Measurements from ENCODE around the gene PGM2. TPM values are rescaled to one million over a fixed set of nuclear protein-coding genes. Genes with fewer than 3 reads are reported as not detected.
A peak's percentile ranks its signal among the peaks of the same experiment; 100 is the strongest.

PGM2 gene
- polyA plus RNA-seq, 2 donors: 21.0 to 57.3 TPM

GRCh38 chr4:37889849-37890800 is 63.6 kb downstream of the PGM2 start:
- peaks cover 0 to 8% of the 10 kb centered on the region in 2 donors for H3K4me1 ChIP-seq (ENCODE audit: control insufficient read depth in 2 of 2, insufficient read depth in 2 of 2, low read length in 1 of 2)

DNA sequence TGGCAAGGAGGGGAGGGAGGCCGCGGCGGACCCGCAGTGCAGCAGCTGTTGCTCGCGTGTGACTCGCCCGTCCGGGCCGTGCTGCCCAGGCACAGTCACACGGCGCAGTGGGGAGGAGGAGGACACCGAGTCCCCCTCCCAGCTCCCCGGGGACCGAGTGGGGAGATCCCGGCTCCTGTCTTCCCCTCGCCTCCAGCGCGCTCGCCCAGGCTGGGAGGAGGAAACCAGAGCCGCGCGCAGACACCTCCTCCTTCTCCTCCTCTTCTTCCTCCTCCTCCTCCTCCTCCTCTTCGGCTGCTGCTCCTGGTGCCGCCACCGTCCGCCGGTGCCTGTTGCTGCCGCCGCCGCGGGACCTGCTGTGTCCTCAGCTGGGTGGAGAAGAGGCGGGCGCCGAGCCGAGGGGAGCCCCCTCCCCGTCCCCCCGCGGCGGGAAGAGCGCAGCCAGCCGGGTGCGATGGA is 64.3 kb downstream of the PGM2 start, which contains the start of gene TBC1D1:
Gene TBC1D1, plus strand, starts transcription at position 284 of the 459 bp plus-strand sequence. CDS start 11,012 bp downstream, outside the sequence.
- Histone ChIP-seq H3K36me3 (ENCODE audit: control insufficient read depth in 2 of 2, insufficient read depth in 2 of 2, low read length in 1 of 2) (no peaks in the 10 kb centered on the region), H3K4me1 (ENCODE audit: control insufficient read depth in 2 of 2, insufficient read depth in 2 of 2, low read length in 1 of 2) (peaks cover 0 to 8% of the 10 kb centered on the region in 2 donors), H3K4me3 (ENCODE audit: low read depth in 1 of 2, low read length in 2 of 2) (peak within 1 kb of the TSS; percentile 74 to 81), H3K27me3 (ENCODE audit: control insufficient read depth in 1 of 2, insufficient read depth in 2 of 2, low read length in 2 of 2) (no peaks in the 10 kb centered on the region), H3K9me3 (ENCODE audit: control insufficient read depth in 2 of 2, insufficient read depth in 1 of 2, low read depth in 1 of 2, low read length in 1 of 2) (no peaks in the 10 kb centered on the region), H3K27ac (ENCODE audit: low read depth in 2 of 2, low read length in 1 of 2) (peak within 1 kb of the TSS; percentile 69 to 74)
- whole genome bisulfite sequencing, 2 donors: 0 to 1% methylated on average over 14 to 43 of the region's 43 CpGs

More at GRCh38 chr4:37889849-37890800, 63.6 kb downstream of the PGM2 start:
- Histone ChIP-seq H3K27ac (ENCODE audit: low read depth in 2 of 2, low read length in 1 of 2) (peak overlapping the region; percentile 69 to 74), H3K9me3 (ENCODE audit: control insufficient read depth in 2 of 2, insufficient read depth in 1 of 2, low read depth in 1 of 2, low read length in 1 of 2) (no peaks in the 10 kb centered on the region), H3K4me3 (ENCODE audit: low read depth in 1 of 2, low read length in 2 of 2) (peak overlapping the region; percentile 74 to 81), H3K27me3 (ENCODE audit: control insufficient read depth in 1 of 2, insufficient read depth in 2 of 2, low read length in 2 of 2) (no peaks in the 10 kb centered on the region), H3K36me3 (ENCODE audit: control insufficient read depth in 2 of 2, insufficient read depth in 2 of 2, low read length in 1 of 2) (no peaks in the 10 kb centered on the region)
- 13 to 14% methylated on average over 59 to 63 of the region's 63 CpGs for WGBS, 2 donors

- H3K27ac ChIP-seq (ENCODE audit: low read depth in 2 of 2, low read length in 1 of 2): peak overlapping the region; percentile 69 to 74
- WGBS, 2 donors: 0 to 1% methylated on average over 35 to 49 of the region's 49 CpGs
- no peaks in the 10 kb centered on the region for H3K27me3 ChIP-seq (ENCODE audit: control insufficient read depth in 1 of 2, insufficient read depth in 2 of 2, low read length in 2 of 2)
- H3K9me3 ChIP-seq (ENCODE audit: control insufficient read depth in 2 of 2, insufficient read depth in 1 of 2, low read depth in 1 of 2, low read length in 1 of 2): no peaks in the 10 kb centered on the region
- peak overlapping the region; percentile 74 to 81 for H3K4me3 ChIP-seq (ENCODE audit: low read depth in 1 of 2, low read length in 2 of 2)
- peaks cover 0 to 8% of the 10 kb centered on the region in 2 donors for H3K4me1 ChIP-seq (ENCODE audit: control insufficient read depth in 2 of 2, insufficient read depth in 2 of 2, low read length in 1 of 2)
- no peaks in the 10 kb centered on the region for H3K36me3 ChIP-seq (ENCODE audit: control insufficient read depth in 2 of 2, insufficient read depth in 2 of 2, low read length in 1 of 2)
Observed at GRCh38 chr4:37891260-37892159, 65.0 kb downstream of the PGM2 start.

DNA sequence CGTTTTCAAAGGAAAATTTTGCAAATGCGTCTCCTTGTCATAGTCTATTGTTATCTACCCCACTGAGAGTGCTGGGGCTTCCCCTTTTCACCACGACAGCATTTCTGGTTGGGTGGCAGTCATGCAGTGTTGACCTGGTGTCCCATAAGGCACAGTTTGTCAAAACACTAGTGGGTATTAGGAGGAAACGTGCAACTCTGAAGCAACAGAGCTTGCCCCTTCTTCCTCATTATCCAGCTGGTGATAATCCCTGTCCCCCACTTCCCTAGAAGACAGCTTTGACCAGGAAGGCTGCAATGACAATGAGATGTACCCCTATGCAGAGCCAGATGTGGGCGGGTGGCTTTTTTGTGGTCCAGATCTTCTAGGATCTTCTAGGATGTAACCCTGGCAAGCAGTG is 66.2 kb downstream of the PGM2 start:
- Histone ChIP-seq H3K4me1 (ENCODE audit: control insufficient read depth in 2 of 2, insufficient read depth in 2 of 2, low read length in 1 of 2) (peaks cover 0 to 8% of the 10 kb centered on the region in 2 donors), H3K9me3 (ENCODE audit: control insufficient read depth in 2 of 2, insufficient read depth in 1 of 2, low read depth in 1 of 2, low read length in 1 of 2) (no peaks in the 10 kb centered on the region), H3K36me3 (ENCODE audit: control insufficient read depth in 2 of 2, insufficient read depth in 2 of 2, low read length in 1 of 2) (no peaks in the 10 kb centered on the region), H3K27me3 (ENCODE audit: control insufficient read depth in 1 of 2, insufficient read depth in 2 of 2, low read length in 2 of 2) (no peaks in the 10 kb centered on the region), H3K27ac (ENCODE audit: low read depth in 2 of 2, low read length in 1 of 2) (peak overlapping the region in 1 of 2 donors; percentile 50), H3K4me3 (ENCODE audit: low read depth in 1 of 2, low read length in 2 of 2) (no peak overlapping the region)
- WGBS, 2 donors: 62 to 68% methylated on average over 5 of the region's 5 CpGs

- no peak overlapping the region for H3K4me3 ChIP-seq (ENCODE audit: low read depth in 1 of 2, low read length in 2 of 2)
- H3K27ac ChIP-seq (ENCODE audit: low read depth in 2 of 2, low read length in 1 of 2): peak overlapping the region in 1 of 2 donors; percentile 50
- H3K9me3 ChIP-seq (ENCODE audit: control insufficient read depth in 2 of 2, insufficient read depth in 1 of 2, low read depth in 1 of 2, low read length in 1 of 2): no peaks in the 10 kb centered on the region
- WGBS, 2 donors: 77 to 86% methylated on average over 3 of the region's 3 CpGs
- peaks cover 0 to 8% of the 10 kb centered on the region in 2 donors for H3K4me1 ChIP-seq (ENCODE audit: control insufficient read depth in 2 of 2, insufficient read depth in 2 of 2, low read length in 1 of 2)
- H3K27me3 ChIP-seq (ENCODE audit: control insufficient read depth in 1 of 2, insufficient read depth in 2 of 2, low read length in 2 of 2): no peaks in the 10 kb centered on the region
- no peaks in the 10 kb centered on the region for H3K36me3 ChIP-seq (ENCODE audit: control insufficient read depth in 2 of 2, insufficient read depth in 2 of 2, low read length in 1 of 2)
Observed at GRCh38 chr4:37893164-37893563, 66.7 kb downstream of the PGM2 start.

DNA sequence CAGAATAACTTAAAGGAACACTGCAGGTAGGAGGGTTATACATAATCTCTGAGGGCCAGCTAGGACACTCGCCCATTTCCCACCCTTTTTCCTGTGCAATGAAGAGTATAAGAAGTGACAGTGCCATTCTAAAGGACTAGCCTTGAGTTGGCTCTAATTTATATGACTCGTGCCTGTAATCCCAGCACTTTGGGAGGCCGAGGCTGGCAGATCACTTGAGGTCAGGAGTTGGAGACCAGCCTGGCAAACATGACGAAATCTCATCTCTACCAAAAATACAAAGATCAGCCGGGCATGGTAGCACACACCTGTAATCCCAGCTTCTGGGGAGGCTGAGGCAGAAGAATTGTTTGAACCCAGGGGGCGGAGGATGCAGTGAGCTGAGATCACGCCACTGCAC is 68.8 kb downstream of the PGM2 start:
- WGBS, 2 donors: 84 to 88% methylated on average over 7 of the region's 7 CpGs
- peaks cover 0 to 3% of the 10 kb centered on the region in 2 donors for H3K4me1 ChIP-seq (ENCODE audit: control insufficient read depth in 2 of 2, insufficient read depth in 2 of 2, low read length in 1 of 2)
- no peaks in the 10 kb centered on the region for H3K9me3 ChIP-seq (ENCODE audit: control insufficient read depth in 2 of 2, insufficient read depth in 1 of 2, low read depth in 1 of 2, low read length in 1 of 2)
- H3K27me3 ChIP-seq (ENCODE audit: control insufficient read depth in 1 of 2, insufficient read depth in 2 of 2, low read length in 2 of 2): no peaks in the 10 kb centered on the region
- H3K36me3 ChIP-seq (ENCODE audit: control insufficient read depth in 2 of 2, insufficient read depth in 2 of 2, low read length in 1 of 2): no peaks in the 10 kb centered on the region
- H3K27ac ChIP-seq (ENCODE audit: low read depth in 2 of 2, low read length in 1 of 2): no peak overlapping the region
- H3K4me3 ChIP-seq (ENCODE audit: low read depth in 1 of 2, low read length in 2 of 2): no peak overlapping the region

GRCh38 chr4:37896206-37896860 is 69.8 kb downstream of the PGM2 start:
- Histone ChIP-seq H3K27ac (ENCODE audit: low read depth in 2 of 2, low read length in 1 of 2) (no peak overlapping the region), H3K4me1 (ENCODE audit: control insufficient read depth in 2 of 2, insufficient read depth in 2 of 2, low read length in 1 of 2) (no peaks in the 10 kb centered on the region)

GRCh38 chr4:37902212-37902611 is 75.7 kb downstream of the PGM2 start:
- Histone ChIP-seq H3K27me3 (ENCODE audit: control insufficient read depth in 1 of 2, insufficient read depth in 2 of 2, low read length in 2 of 2) (no peaks in the 10 kb centered on the region), H3K27ac (ENCODE audit: low read depth in 2 of 2, low read length in 1 of 2) (no peak overlapping the region), H3K36me3 (ENCODE audit: control insufficient read depth in 2 of 2, insufficient read depth in 2 of 2, low read length in 1 of 2) (no peaks in the 10 kb centered on the region), H3K4me1 (ENCODE audit: control insufficient read depth in 2 of 2, insufficient read depth in 2 of 2, low read length in 1 of 2) (no peaks in the 10 kb centered on the region), H3K9me3 (ENCODE audit: control insufficient read depth in 2 of 2, insufficient read depth in 1 of 2, low read depth in 1 of 2, low read length in 1 of 2) (no peaks in the 10 kb centered on the region), H3K4me3 (ENCODE audit: low read depth in 1 of 2, low read length in 2 of 2) (no peak overlapping the region)
- WGBS, 2 donors: 58 to 64% methylated on average over 7 of the region's 7 CpGs

More at GRCh38 chr4:37896206-37896860, 69.8 kb downstream of the PGM2 start:
- Histone ChIP-seq H3K36me3 (ENCODE audit: control insufficient read depth in 2 of 2, insufficient read depth in 2 of 2, low read length in 1 of 2) (no peaks in the 10 kb centered on the region), H3K4me3 (ENCODE audit: low read depth in 1 of 2, low read length in 2 of 2) (no peak overlapping the region), H3K9me3 (ENCODE audit: control insufficient read depth in 2 of 2, insufficient read depth in 1 of 2, low read depth in 1 of 2, low read length in 1 of 2) (no peaks in the 10 kb centered on the region), H3K27me3 (ENCODE audit: control insufficient read depth in 1 of 2, insufficient read depth in 2 of 2, low read length in 2 of 2) (no peaks in the 10 kb centered on the region)

Measured in esophagus (tissue), 2 donors.